ENCODE results near the gene PRKCH. TPM values are rescaled to one million over a fixed set of nuclear protein-coding genes. Genes with fewer than 3 reads are reported as not detected.

The PRKCH gene
- polyA plus RNA-seq, 3 donors, result 3.6 to 6.2 (median 5.4) TPM

- H3K27ac Mint-ChIP-seq, result no peak overlapping the region
- DNase-seq, result no peak
- Histone ChIP-seq H3K4me3 (replicated peaks in 1 of 3; ENCODE audit: low read depth in 2 of 3, low read length in 3 of 3) (no peak overlapping the region), H4K20me1 (ENCODE audit: insufficient read depth, low read length) (no peaks in the 10 kb centered on the region), H3K9ac (ENCODE audit: insufficient read depth, low read length, poor library complexity, severe bottlenecking) (no peak overlapping the region), H2AFZ (ENCODE audit: insufficient read depth, low read depth, low read length, poor library complexity, severe bottlenecking) (no peak overlapping the region), H3K4me2 (replicated peaks; ENCODE audit: extremely low read depth, low read length, poor library complexity, severe bottlenecking) (no peak overlapping the region), H3K4me1 (ENCODE audit: control insufficient read depth in 1 of 2, insufficient read depth in 2 of 2, low read length in 2 of 2) (peaks cover 19 to 24% of the 10 kb centered on the region in 2 donors), H3K36me3 (replicated peaks in 1 of 2; ENCODE audit: control insufficient read depth in 1 of 2, insufficient read depth in 2 of 2, low read length in 2 of 2) (no peaks in the 10 kb centered on the region), H3K27me3 (ENCODE audit: control insufficient read depth in 2 of 2, insufficient read depth in 2 of 2, low read length in 2 of 2) (no peaks in the 10 kb centered on the region), H3K27ac (ENCODE audit: low read depth in 1 of 2, low read length in 2 of 2) (no peak overlapping the region), H3K79me2 (ENCODE audit: insufficient read depth, low read length) (no peaks in the 10 kb centered on the region), H3K9me3 (replicated peaks in 1 of 2; ENCODE audit: control insufficient read depth in 1 of 2, insufficient read depth in 1 of 2, low read length in 2 of 2) (no peaks in the 10 kb centered on the region)
- TF ChIP-seq CTCF (IDR thresholded peaks at IDR 0.05), result no peak
- no peaks in the 10 kb centered on the region for H3K9me3 Mint-ChIP-seq
- WGBS (ENCODE audit: insufficient coverage), result 33% methylated on average over 1 of the region's 7 CpGs
- H3K27me3 Mint-ChIP-seq (ENCODE audit: low read depth in 3 of 3), result no peaks in the 10 kb centered on the region
- peaks cover 24% of the 10 kb centered on the region for H3K4me1 Mint-ChIP-seq
- intact Hi-C loops (cut with micrococcal nuclease), result no loop called here
- H3K36me3 Mint-ChIP-seq, result peaks cover 0 to 4% of the 10 kb centered on the region in 2 donors
- no peak overlapping the region for H3K4me3 Mint-ChIP-seq
These were observed 96.6 kb downstream of the PRKCH start for GRCh38 chr14:61417883-61418455.

- Mint-ChIP-seq H3K36me3 (peaks cover 0 to 4% of the 10 kb centered on the region in 2 donors), H3K4me3 (no peak overlapping the region), H3K27ac (no peak overlapping the region), H3K4me1 (peaks cover 24% of the 10 kb centered on the region), H3K27me3 (ENCODE audit: low read depth in 3 of 3) (no peaks in the 10 kb centered on the region), H3K9me3 (peaks cover 0 to 2% (median 0%) of the 10 kb centered on the region in 7 donors)
- WGBS (ENCODE audit: insufficient coverage), result no CpG with 5 or more reads among the region's 4 CpGs
- H3K27ac ChIP-seq (ENCODE audit: low read depth in 1 of 2, low read length in 2 of 2), result no peak overlapping the region
- H3K79me2 ChIP-seq (ENCODE audit: insufficient read depth, low read length), result no peaks in the 10 kb centered on the region
- peaks cover 13 to 16% of the 10 kb centered on the region in 2 donors for H3K4me1 ChIP-seq (ENCODE audit: control insufficient read depth in 1 of 2, insufficient read depth in 2 of 2, low read length in 2 of 2)
- no peak for DNase-seq
- H3K9ac ChIP-seq (ENCODE audit: insufficient read depth, low read length, poor library complexity, severe bottlenecking), result no peak overlapping the region
- no peaks in the 10 kb centered on the region for H3K9me3 ChIP-seq (replicated peaks in 1 of 2; ENCODE audit: control insufficient read depth in 1 of 2, insufficient read depth in 1 of 2, low read length in 2 of 2)
- H2AFZ ChIP-seq (ENCODE audit: insufficient read depth, low read depth, low read length, poor library complexity, severe bottlenecking), result no peak overlapping the region
- H3K4me2 ChIP-seq (replicated peaks; ENCODE audit: extremely low read depth, low read length, poor library complexity, severe bottlenecking), result no peak overlapping the region
- no peaks in the 10 kb centered on the region for H3K36me3 ChIP-seq (replicated peaks in 1 of 2; ENCODE audit: control insufficient read depth in 1 of 2, insufficient read depth in 2 of 2, low read length in 2 of 2)
- TF ChIP-seq CTCF (IDR thresholded peaks at IDR 0.05), result no peak
- no peaks in the 10 kb centered on the region for H3K27me3 ChIP-seq (ENCODE audit: control insufficient read depth in 2 of 2, insufficient read depth in 2 of 2, low read length in 2 of 2)
- intact Hi-C loops (cut with micrococcal nuclease), result no loop called here
- H4K20me1 ChIP-seq (ENCODE audit: insufficient read depth, low read length), result no peaks in the 10 kb centered on the region
- no peak overlapping the region for H3K4me3 ChIP-seq (replicated peaks in 1 of 3; ENCODE audit: low read depth in 2 of 3, low read length in 3 of 3)
These were observed 97.4 kb downstream of the PRKCH start for GRCh38 chr14:61418746-61419145.

All from CD14-positive monocyte (primary cell).